ENCODE measurements around the gene MAP3K5.
"Not testable (repeated sequence)": the region's sequence is repeated elsewhere in the genome, so short reads cannot be mapped to it uniquely, and the experiment has no call there.

Gene MAP3K5

GRCh38 chr6:136725124-136725523, 67.2 kb downstream of the MAP3K5 start:
- DNase-seq (ENCODE audit: low read depth) = no peak

- no peak for DNase-seq (ENCODE audit: low read depth)
Measured at GRCh38 chr6:136723780-136724179, 68.5 kb downstream of the MAP3K5 start.

GRCh38 chr6:136721467-136721866, 70.8 kb downstream of the MAP3K5 start:
- no peak for DNase-seq (ENCODE audit: low read depth)

- no peak for DNase-seq (ENCODE audit: low read depth)
Measured at GRCh38 chr6:136720045-136720770, 72.1 kb downstream of the MAP3K5 start.

GRCh38 chr6:136719280-136720044, 72.8 kb downstream of the MAP3K5 start:
- no peak for DNase-seq (ENCODE audit: low read depth)

GRCh38 chr6:136718476-136718875, 73.8 kb downstream of the MAP3K5 start:
- DNase-seq (ENCODE audit: low read depth) = no peak

- DNase-seq (ENCODE audit: low read depth) = no peak
Measured at GRCh38 chr6:136717716-136717990, 74.6 kb downstream of the MAP3K5 start.

- DNase-seq (ENCODE audit: low read depth) = no peak
Measured at GRCh38 chr6:136716917-136717715, 75.2 kb downstream of the MAP3K5 start.

- DNase-seq (ENCODE audit: low read depth) = not testable (repeated sequence)
Measured at GRCh38 chr6:136712642-136713041, 79.6 kb downstream of the MAP3K5 start.

GRCh38 chr6:136711644-136712043, 80.6 kb downstream of the MAP3K5 start:
- DNase-seq (ENCODE audit: low read depth) = no peak

GRCh38 chr6:136710877-136711552, 81.3 kb downstream of the MAP3K5 start:
- DNase-seq (ENCODE audit: low read depth) = no peak

- no peak for DNase-seq (ENCODE audit: low read depth)
Measured at GRCh38 chr6:136709429-136709828, 82.8 kb downstream of the MAP3K5 start.

- DNase-seq (ENCODE audit: low read depth) = no peak
Measured at GRCh38 chr6:136706430-136706829, 85.8 kb downstream of the MAP3K5 start.

GRCh38 chr6:136703331-136703865, 88.9 kb downstream of the MAP3K5 start:
- no peak for DNase-seq (ENCODE audit: low read depth)

- DNase-seq (ENCODE audit: low read depth) = no peak
Measured at GRCh38 chr6:136701045-136701444, 91.2 kb downstream of the MAP3K5 start.

GRCh38 chr6:136699358-136699757, 92.9 kb downstream of the MAP3K5 start:
- DNase-seq (ENCODE audit: low read depth) = no peak

- no peak for DNase-seq (ENCODE audit: low read depth)
Measured at GRCh38 chr6:136696783-136697364, 95.4 kb downstream of the MAP3K5 start.

- DNase-seq (ENCODE audit: low read depth) = no peak
Measured at GRCh38 chr6:136696238-136696637, 96.0 kb downstream of the MAP3K5 start.

GRCh38 chr6:136695412-136695811, 96.9 kb downstream of the MAP3K5 start:
- DNase-seq (ENCODE audit: low read depth) = no peak

GRCh38 chr6:136693090-136693489, 99.2 kb downstream of the MAP3K5 start:
- DNase-seq (ENCODE audit: low read depth) = no peak

- DNase-seq (ENCODE audit: low read depth) = not testable (repeated sequence)
Measured at GRCh38 chr6:136687894-136688293, 104.4 kb downstream of the MAP3K5 start.

Data from CMK (cell line).